Measurements from ENCODE around the gene ZNF639. TPM values are rescaled to one million over a fixed set of nuclear protein-coding genes. Genes with fewer than 3 reads are reported as not detected.
A peak's percentile ranks its signal among the peaks of the same experiment; 100 is the strongest.

The ZNF639 gene
- total RNA-seq, 2 donors from 2014 or later, result 18.6 to 29.4 TPM

- TF ChIP-seq, protein P1, sequence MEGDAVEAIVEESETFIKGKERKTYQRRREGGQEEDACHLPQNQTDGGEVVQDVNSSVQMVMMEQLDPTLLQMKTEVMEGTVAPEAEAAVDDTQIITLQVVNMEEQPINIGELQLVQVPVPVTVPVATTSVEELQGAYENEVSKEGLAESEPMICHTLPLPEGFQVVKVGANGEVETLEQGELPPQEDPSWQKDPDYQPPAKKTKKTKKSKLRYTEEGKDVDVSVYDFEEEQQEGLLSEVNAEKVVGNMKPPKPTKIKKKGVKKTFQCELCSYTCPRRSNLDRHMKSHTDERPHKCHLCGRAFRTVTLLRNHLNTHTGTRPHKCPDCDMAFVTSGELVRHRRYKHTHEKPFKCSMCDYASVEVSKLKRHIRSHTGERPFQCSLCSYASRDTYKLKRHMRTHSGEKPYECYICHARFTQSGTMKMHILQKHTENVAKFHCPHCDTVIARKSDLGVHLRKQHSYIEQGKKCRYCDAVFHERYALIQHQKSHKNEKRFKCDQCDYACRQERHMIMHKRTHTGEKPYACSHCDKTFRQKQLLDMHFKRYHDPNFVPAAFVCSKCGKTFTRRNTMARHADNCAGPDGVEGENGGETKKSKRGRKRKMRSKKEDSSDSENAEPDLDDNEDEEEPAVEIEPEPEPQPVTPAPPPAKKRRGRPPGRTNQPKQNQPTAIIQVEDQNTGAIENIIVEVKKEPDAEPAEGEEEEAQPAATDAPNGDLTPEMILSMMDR (IDR thresholded peaks at IDR 0.05), result no peak
- Histone ChIP-seq H3K27me3 (no peaks in the 10 kb centered on the region), H3K27ac (no peak overlapping the region), H3K9ac (ENCODE audit: low read depth in 2 of 2, low read length in 2 of 2) (no peak overlapping the region), H3K4me1 (no peaks in the 10 kb centered on the region), H3K36me3 (peaks cover 9% of the 10 kb centered on the region), H3K4me3 (no peak overlapping the region), H3K9me3 (no peaks in the 10 kb centered on the region)
- DNase-seq, result no peak
- intact Hi-C loops (cut with DNase I), result no loop called here
These were observed 9.4 kb downstream of the ZNF639 start for GRCh38 chr3:179332240-179332639.

- no peak for DNase-seq
- Histone ChIP-seq H3K36me3 (peaks cover 9% of the 10 kb centered on the region), H3K4me1 (no peaks in the 10 kb centered on the region), H3K27me3 (no peaks in the 10 kb centered on the region), H3K27ac (no peak overlapping the region), H3K9me3 (no peaks in the 10 kb centered on the region), H3K9ac (ENCODE audit: low read depth in 2 of 2, low read length in 2 of 2) (no peak overlapping the region), H3K4me3 (no peak overlapping the region)
- intact Hi-C loops (cut with DNase I), result no loop called here
- TF ChIP-seq, protein P1 (IDR thresholded peaks at IDR 0.05), result no peak
These were observed 10.3 kb downstream of the ZNF639 start for GRCh38 chr3:179333084-179333483.

GRCh38 chr3:179336345-179336929 lies 13.6 kb downstream of the ZNF639 start:
- H3K36me3 ChIP-seq, result no peaks in the 10 kb centered on the region
- H3K4me3 ChIP-seq, result no peak overlapping the region
- H3K27me3 ChIP-seq, result no peaks in the 10 kb centered on the region
- H3K9ac ChIP-seq (ENCODE audit: low read depth in 2 of 2, low read length in 2 of 2), result no peak overlapping the region
- TF ChIP-seq, protein P1 (IDR thresholded peaks at IDR 0.05), result no peak
- DNase-seq, result no peak
- H3K4me1 ChIP-seq, result no peaks in the 10 kb centered on the region
- intact Hi-C loops (cut with DNase I), result no loop called here
- H3K9me3 ChIP-seq, result no peaks in the 10 kb centered on the region
- no peak overlapping the region for H3K27ac ChIP-seq

GRCh38 chr3:179347345-179348194 lies 24.7 kb downstream of the ZNF639 start, which contains the start of gene MFN1:
Gene MFN1, plus strand, starts transcription at chr3:179347709. Its CDS starts 1,143 bp downstream, at chr3:179348852.
- intact Hi-C loops (cut with DNase I), result no loop called here
- no peaks in the 10 kb centered on the region for H3K36me3 ChIP-seq
- H3K27ac ChIP-seq, result peak within 1 kb of the TSS; percentile 88
- H3K4me3 ChIP-seq, result peak within 1 kb of the TSS; percentile 93
- peaks cover 5% of the 10 kb centered on the region for H3K4me1 ChIP-seq
- TF ChIP-seq, protein P1 (IDR thresholded peaks at IDR 0.05), result no peak
- H3K27me3 ChIP-seq, result no peaks in the 10 kb centered on the region
- no peaks in the 10 kb centered on the region for H3K9me3 ChIP-seq
- DNase-seq, result peak; percentile 95
- H3K9ac ChIP-seq (ENCODE audit: low read depth in 2 of 2, low read length in 2 of 2), result peak within 1 kb of the TSS; percentile 78 to 93

GRCh38 chr3:179348325-179349013 lies 25.6 kb downstream of the ZNF639 start:
- peak overlapping the region; percentile 78 to 93 for H3K9ac ChIP-seq (ENCODE audit: low read depth in 2 of 2, low read length in 2 of 2)
- H3K9me3 ChIP-seq, result no peaks in the 10 kb centered on the region
- no peaks in the 10 kb centered on the region for H3K27me3 ChIP-seq
- H3K36me3 ChIP-seq, result no peaks in the 10 kb centered on the region
- intact Hi-C loops (cut with DNase I), result no loop called here
- DNase-seq, result no peak
- H3K4me1 ChIP-seq, result peaks cover 5% of the 10 kb centered on the region
- peak overlapping the region; percentile 88 for H3K27ac ChIP-seq
- TF ChIP-seq, protein P1 (IDR thresholded peaks at IDR 0.05), result no peak
- H3K4me3 ChIP-seq, result peak overlapping the region; percentile 93

Data from colonic mucosa (tissue), 4 donors.